Choroid plexus epithelial cell (primary cell): ENCODE results near the gene NRXN3.

Source experiments
- DNase-seq: peaks from one replicate; pipeline ENCODE4 v3.0.0-alpha.2; 2010; ENCODE audit warnings: low read depth
- H3K4me3 ChIP-seq: 2 replicates; pipeline ENCODE4 v1.5.1; 2011; ENCODE audit warnings: low read depth, mild to moderate bottlenecking, control low read depth, low read length, moderate library complexity
- CTCF ChIP-seq: conservative IDR thresholded peaks from 2 replicates; pipeline ENCODE4 v1.5.1; 2011; ENCODE audit warnings: low read depth, mild to moderate bottlenecking, control low read depth, inconsistent platforms, low read length, moderate library complexity

Gene NRXN3

GRCh38 chr14:79466938-79467527, 1296.9 kb downstream of the NRXN3 start:
- DNase-seq, result no peak
- H3K4me3 ChIP-seq, result no peak overlapping the region
- no peak for TF ChIP-seq CTCF

- DNase-seq, result peak; percentile 31
- no peak for TF ChIP-seq CTCF
Observed at GRCh38 chr14:79467835-79468234, 1297.7 kb downstream of the NRXN3 start.

GRCh38 chr14:79468486-79468885, 1298.3 kb downstream of the NRXN3 start:
- no peak overlapping the region for H3K4me3 ChIP-seq
- TF ChIP-seq CTCF, result no peak
- DNase-seq, result no peak

More at GRCh38 chr14:79467835-79468234, 1297.7 kb downstream of the NRXN3 start:
- no peak overlapping the region for H3K4me3 ChIP-seq

GRCh38 chr14:79473651-79474050, 1303.5 kb downstream of the NRXN3 start:
- peak; percentile 12 for DNase-seq
- no peak for TF ChIP-seq CTCF
- no peak overlapping the region for H3K4me3 ChIP-seq

GRCh38 chr14:79475887-79476532, 1305.8 kb downstream of the NRXN3 start:
- TF ChIP-seq CTCF, result no peak
- no peak overlapping the region for H3K4me3 ChIP-seq
- no peak for DNase-seq

- no peak for TF ChIP-seq CTCF
- DNase-seq, result no peak
- no peak overlapping the region for H3K4me3 ChIP-seq
Observed at GRCh38 chr14:79476552-79476951, 1306.4 kb downstream of the NRXN3 start.

GRCh38 chr14:79480212-79480611, 1310.0 kb downstream of the NRXN3 start:
- no peak overlapping the region for H3K4me3 ChIP-seq
- no peak for TF ChIP-seq CTCF
- DNase-seq, result no peak
